Ascending aorta (tissue), 2 donors: Measurements from ENCODE around the gene NOX5. TPM values are rescaled to one million over a fixed set of nuclear protein-coding genes. Genes with fewer than 3 reads are reported as not detected.

Source experiments
- DNase-seq, 2 donors: peaks; one replicate each; pipeline ENCODE4 v3.0.0-alpha.2; 2019; ENCODE audit warnings: low spot score in 2 of 2
- H3K27ac ChIP-seq, 2 donors: fragments of 200-600 bp; sonication (generic); one replicate each; pipeline ENCODE4 v1.5.1; 2016 to 2017; ENCODE audit warnings: mild to moderate bottlenecking in 1 of 2
- H3K27me3 ChIP-seq: fragments of 200-600 bp; sonication (generic); one replicate; pipeline ENCODE4 v1.5.1; 2017
- H3K36me3 ChIP-seq, 2 donors: fragments of 200-600 bp; sonication (generic); one replicate each; pipeline ENCODE4 v1.5.1; 2016
- H3K4me1 ChIP-seq, 2 donors: fragments of 200-600 bp; sonication (generic); one replicate each; pipeline ENCODE4 v1.5.1; 2016 to 2017; ENCODE audit warnings: mild to moderate bottlenecking in 1 of 2
- H3K4me3 ChIP-seq, 2 donors: fragments of 200-600 bp; sonication (generic); one replicate each; pipeline ENCODE4 v1.5.1; 2016 to 2017; ENCODE audit warnings: mild to moderate bottlenecking in 1 of 2
- H3K9me3 ChIP-seq, 2 donors: fragments of 200-600 bp; sonication (generic); one replicate each; pipeline ENCODE4 v1.5.1; 2016
- intact Hi-C: fragments of 100-400 bp; cut with DNase I; formaldehyde crosslinking; loops from one replicate; pipeline ENCODE4 v1.15.1; 2023
- total RNA-seq: library from RNA; depleted of rRNA; stranded (reverse); fragments of >200 nt; gene quantifications from one replicate; pipeline ENCODE4 v1.1.0, GENCODE V29; 2016
- TF ChIP-seq, protein P1 (sequence below), 3 experiments: fragments of 200-600 bp in 2 of 3; fragments of 450-650 bp in 1 of 3; sonication (generic) in 2 of 3; IDR thresholded peaks; one replicate each; pipeline ENCODE4 v1.5.1; 2016 to 2019; ENCODE audit warnings: antibody characterized with exemption in 3 of 3, mild to moderate bottlenecking in 1 of 3, moderate library complexity in 1 of 3

NOX5 gene
- total RNA-seq, 1 donor from 2014 or later, result 0.53 TPM

DNA sequence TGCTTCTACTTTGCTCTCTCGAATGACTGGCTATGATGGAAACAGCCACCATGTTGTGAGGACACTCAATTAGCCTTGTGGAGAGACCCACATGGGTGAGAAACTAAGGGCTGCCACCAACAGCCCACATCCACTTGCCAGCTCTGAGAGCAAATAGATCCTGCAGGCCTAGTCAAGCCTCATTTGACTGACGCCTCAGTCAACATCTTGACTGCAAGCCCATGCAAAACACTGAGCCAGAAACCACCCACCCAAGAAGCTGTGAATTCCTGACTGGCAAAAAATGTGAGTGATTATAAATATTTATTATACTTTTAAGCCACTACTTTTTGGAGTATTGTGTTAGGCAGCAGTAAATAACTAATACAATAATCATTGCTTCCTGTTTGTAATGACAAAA, 58.4 kb downstream of the NOX5 start:
- Histone ChIP-seq H3K27me3 (no peaks in the 10 kb centered on the region), H3K27ac (no peak overlapping the region), H3K36me3 (no peaks in the 10 kb centered on the region), H3K9me3 (no peaks in the 10 kb centered on the region), H3K4me3 (no peak overlapping the region), H3K4me1 (no peaks in the 10 kb centered on the region)
- DNase-seq, result no peak
- TF ChIP-seq, protein P1, sequence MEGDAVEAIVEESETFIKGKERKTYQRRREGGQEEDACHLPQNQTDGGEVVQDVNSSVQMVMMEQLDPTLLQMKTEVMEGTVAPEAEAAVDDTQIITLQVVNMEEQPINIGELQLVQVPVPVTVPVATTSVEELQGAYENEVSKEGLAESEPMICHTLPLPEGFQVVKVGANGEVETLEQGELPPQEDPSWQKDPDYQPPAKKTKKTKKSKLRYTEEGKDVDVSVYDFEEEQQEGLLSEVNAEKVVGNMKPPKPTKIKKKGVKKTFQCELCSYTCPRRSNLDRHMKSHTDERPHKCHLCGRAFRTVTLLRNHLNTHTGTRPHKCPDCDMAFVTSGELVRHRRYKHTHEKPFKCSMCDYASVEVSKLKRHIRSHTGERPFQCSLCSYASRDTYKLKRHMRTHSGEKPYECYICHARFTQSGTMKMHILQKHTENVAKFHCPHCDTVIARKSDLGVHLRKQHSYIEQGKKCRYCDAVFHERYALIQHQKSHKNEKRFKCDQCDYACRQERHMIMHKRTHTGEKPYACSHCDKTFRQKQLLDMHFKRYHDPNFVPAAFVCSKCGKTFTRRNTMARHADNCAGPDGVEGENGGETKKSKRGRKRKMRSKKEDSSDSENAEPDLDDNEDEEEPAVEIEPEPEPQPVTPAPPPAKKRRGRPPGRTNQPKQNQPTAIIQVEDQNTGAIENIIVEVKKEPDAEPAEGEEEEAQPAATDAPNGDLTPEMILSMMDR (IDR thresholded peaks at IDR 0.05), result no peak
- intact Hi-C loops, result no loop called here

DNA sequence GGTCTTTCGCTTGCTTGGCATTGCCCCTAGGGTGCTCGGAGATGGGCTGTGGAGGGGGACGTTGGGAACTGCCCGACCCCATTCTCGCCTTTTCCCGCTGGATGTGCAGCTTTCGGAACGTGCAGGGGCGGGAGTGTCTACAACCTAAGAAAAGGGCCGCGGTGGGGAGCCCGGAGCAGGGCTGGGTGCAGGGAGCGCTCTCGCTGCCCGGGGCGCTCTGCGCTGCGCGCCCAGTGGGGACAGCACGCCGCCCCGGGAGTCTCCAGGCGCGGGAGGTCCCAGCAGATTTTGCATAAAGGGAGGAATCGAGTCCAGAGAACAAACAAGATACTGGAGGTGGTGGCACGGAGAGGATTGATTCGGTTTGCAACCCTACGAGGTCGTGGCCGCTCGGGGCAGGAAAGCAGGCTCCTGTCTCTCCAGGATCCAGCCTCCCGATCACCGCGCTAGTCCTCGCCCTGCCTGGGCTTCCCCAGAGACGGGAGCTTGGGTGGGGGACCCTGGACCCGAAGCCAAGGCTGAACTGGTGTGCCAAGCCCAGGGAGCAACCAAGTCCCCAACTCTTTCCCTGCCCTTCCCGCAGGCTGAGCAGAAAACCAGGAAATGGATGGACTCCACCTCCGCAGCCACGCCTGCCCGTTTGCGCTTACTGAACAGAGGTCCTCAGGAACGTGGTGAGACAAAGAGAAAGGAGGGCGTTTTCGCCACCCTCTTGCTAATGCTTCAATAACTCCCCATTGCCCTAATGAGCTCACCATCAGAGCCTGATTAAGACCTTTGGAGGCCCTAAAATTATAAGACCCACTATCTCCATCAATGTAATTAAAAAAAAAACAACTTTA, 59.7 kb downstream of the NOX5 start:
- no peak overlapping the region for H3K27ac ChIP-seq
- H3K27me3 ChIP-seq, result no peaks in the 10 kb centered on the region
- intact Hi-C loops, result no loop called here

GRCh38 chr15:69074843-69075224, 60.3 kb downstream of the NOX5 start:
- DNase-seq, result no peak
- no peak overlapping the region for H3K27ac ChIP-seq
- H3K4me1 ChIP-seq, result no peaks in the 10 kb centered on the region
- intact Hi-C loops, result no loop called here
- TF ChIP-seq, protein P1 (IDR thresholded peaks at IDR 0.05), result no peak
- H3K27me3 ChIP-seq, result no peaks in the 10 kb centered on the region
- H3K9me3 ChIP-seq, result no peaks in the 10 kb centered on the region
- H3K36me3 ChIP-seq, result no peaks in the 10 kb centered on the region
- peak overlapping the region; percentile 66 to 68 for H3K4me3 ChIP-seq

More for the DNA sequence above, 59.7 kb downstream of the NOX5 start:
- TF ChIP-seq, protein P1 (IDR thresholded peaks at IDR 0.05), result no peak
- Histone ChIP-seq H3K4me1 (no peaks in the 10 kb centered on the region), H3K9me3 (no peaks in the 10 kb centered on the region), H3K36me3 (no peaks in the 10 kb centered on the region), H3K4me3 (peak overlapping the region; percentile 66 to 68)
- DNase-seq, result no peak

DNA sequence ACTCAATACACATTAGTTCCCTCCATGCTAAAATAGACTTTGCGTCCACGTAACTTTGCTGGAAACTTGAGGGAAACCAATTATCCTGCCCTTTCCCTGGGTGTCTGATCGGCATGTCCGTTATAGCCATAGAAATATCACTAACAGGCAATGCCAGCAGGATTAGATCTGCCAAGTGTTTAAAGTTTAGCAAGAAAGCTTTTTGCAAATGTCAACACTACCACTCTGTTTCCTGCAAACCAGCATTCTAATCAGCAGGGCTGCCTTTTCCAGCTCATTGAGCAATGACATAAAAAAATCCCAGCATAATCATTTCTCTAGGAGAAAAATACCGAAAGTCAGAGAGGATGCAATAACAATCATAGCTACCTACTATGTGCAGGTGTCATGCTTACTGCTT, 60.9 kb downstream of the NOX5 start:
- TF ChIP-seq, protein P1 (IDR thresholded peaks at IDR 0.05), result no peak
- H3K36me3 ChIP-seq, result no peaks in the 10 kb centered on the region
- DNase-seq, result no peak
- intact Hi-C loops, result no loop called here
- no peak overlapping the region for H3K4me3 ChIP-seq
- H3K9me3 ChIP-seq, result no peaks in the 10 kb centered on the region
- no peaks in the 10 kb centered on the region for H3K4me1 ChIP-seq
- no peak overlapping the region for H3K27ac ChIP-seq
- no peaks in the 10 kb centered on the region for H3K27me3 ChIP-seq

DNA sequence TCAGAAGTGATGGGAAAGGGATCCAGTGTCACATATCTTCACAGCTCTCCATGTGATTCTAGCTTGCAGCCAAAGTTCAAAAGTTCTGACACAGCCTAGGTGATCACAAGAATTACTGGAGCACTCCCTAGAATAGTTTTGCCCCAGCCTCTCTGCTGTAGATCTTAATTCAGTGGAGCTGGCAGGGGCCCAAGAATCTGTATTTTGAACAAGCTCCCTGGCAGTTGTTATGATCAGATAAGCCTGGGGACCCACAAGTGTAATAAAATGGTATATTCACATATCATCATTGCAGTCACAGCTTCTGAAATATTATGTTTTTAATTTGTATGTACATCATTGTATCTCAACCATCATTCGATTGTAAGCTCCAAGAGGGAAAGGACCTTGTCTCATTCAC, 62.3 kb downstream of the NOX5 start:
- intact Hi-C loops, result no loop called here
- H3K36me3 ChIP-seq, result no peaks in the 10 kb centered on the region
- H3K27me3 ChIP-seq, result no peaks in the 10 kb centered on the region
- H3K4me1 ChIP-seq, result peaks cover 0 to 8% of the 10 kb centered on the region in 2 donors
- DNase-seq, result no peak
- no peak overlapping the region for H3K27ac ChIP-seq
- no peaks in the 10 kb centered on the region for H3K9me3 ChIP-seq
- TF ChIP-seq, protein P1 (IDR thresholded peaks at IDR 0.05), result no peak
- no peak overlapping the region for H3K4me3 ChIP-seq
